HepG2 (cell line): ENCODE results near the gene LRRC25. TPM values are rescaled to one million over a fixed set of nuclear protein-coding genes. Genes with fewer than 3 reads are reported as not detected.

Experiments
- ARNT ChIP-seq: fragments of 450-650 bp; IDR thresholded peaks from 2 replicates; pipeline ENCODE4 v1.6.1; 2017
- ASH2L ChIP-seq: fragments of 300-600, 200-600 bp; sonication (generic); IDR thresholded peaks from 2 replicates; pipeline ENCODE4 v1.7.0; 2017; ENCODE audit warnings: low read depth, mild to moderate bottlenecking, moderate library complexity, mixed read lengths, low read length; ENCODE audit not compliant: insufficient read length
- CCDC6 ChIP-seq: sonication (generic); formaldehyde crosslinking; IDR thresholded peaks from 2 replicates; pipeline ENCODE4 v1.8.1; 2022; ENCODE audit warnings: mild to moderate bottlenecking, missing genetic modification reagents, moderate library complexity
- CHD4 ChIP-seq: fragments of 200-600 bp; sonication (generic); IDR thresholded peaks from 2 replicates; pipeline ENCODE4 v1.7.0; 2017; ENCODE audit warnings: mild to moderate bottlenecking, low read length, borderline replicate concordance
- GATAD1 ChIP-seq: IDR thresholded peaks from 2 replicates; pipeline ENCODE4 v1.6.1; 2016; ENCODE audit warnings: missing genetic modification reagents, missing compliant biosample characterization
- HNRNPK ChIP-seq: fragments of 200-400 bp; formaldehyde crosslinking; IDR thresholded peaks from 2 replicates; pipeline ENCODE4 v1.6.1; 2018; ENCODE audit warnings: low read length, low read depth, moderate library complexity, mild to moderate bottlenecking; ENCODE audit not compliant: poor library complexity, severe bottlenecking
- HOXD1 ChIP-seq: sonication (generic); formaldehyde crosslinking; IDR thresholded peaks from 2 replicates; pipeline ENCODE4 v1.5.0; 2020; ENCODE audit warnings: missing genetic modification reagents
- PHF5A ChIP-seq: IDR thresholded peaks from one replicate; pipeline ENCODE4 v1.6.1; 2018; ENCODE audit warnings: low read depth, missing genetic modification reagents; ENCODE audit not compliant: unreplicated experiment
- RCOR2 ChIP-seq: IDR thresholded peaks from 2 replicates; pipeline ENCODE4 v1.6.1; 2016; ENCODE audit warnings: missing biosample characterization, missing genetic modification reagents
- SKIL ChIP-seq: sonication (generic); formaldehyde crosslinking; IDR thresholded peaks from 2 replicates; pipeline ENCODE4 v1.8.0; 2022; ENCODE audit warnings: missing genetic modification reagents, mild to moderate bottlenecking, moderate library complexity, borderline replicate concordance
- SP5 ChIP-seq: IDR thresholded peaks from 2 replicates; pipeline ENCODE4 v1.6.1; 2016; ENCODE audit warnings: low read depth, borderline replicate concordance
- ZMYM3 ChIP-seq: sonication (generic); formaldehyde crosslinking; IDR thresholded peaks from 2 replicates; pipeline ENCODE4 v1.5.1; 2020; ENCODE audit warnings: mild to moderate bottlenecking, missing genetic modification reagents
- ZMYM4 ChIP-seq: sonication (generic); formaldehyde crosslinking; IDR thresholded peaks from 2 replicates; pipeline ENCODE4 v1.8.1; 2023; ENCODE audit warnings: mild to moderate bottlenecking, missing genetic modification reagents
- ZNF274 ChIP-seq: sonication (generic); formaldehyde crosslinking; IDR thresholded peaks from 2 replicates; pipeline ENCODE4 v1.5.1; 2020; ENCODE audit warnings: mild to moderate bottlenecking, missing genetic modification reagents
- ZNF296 ChIP-seq: sonication (generic); formaldehyde crosslinking; conservative IDR thresholded peaks from 2 replicates; pipeline ENCODE4 v1.5.0; 2020; ENCODE audit warnings: mild to moderate bottlenecking, missing genetic modification reagents
- ZNF430 ChIP-seq: sonication (generic); formaldehyde crosslinking; IDR thresholded peaks from 2 replicates; pipeline ENCODE4 v1.9.0; 2021; ENCODE audit warnings: mild to moderate bottlenecking, missing genetic modification reagents
- ZNF547 ChIP-seq: sonication (generic); formaldehyde crosslinking; IDR thresholded peaks from 2 replicates; pipeline ENCODE4 v1.5.1; 2020; ENCODE audit warnings: mild to moderate bottlenecking, missing genetic modification reagents
- ZNF605 ChIP-seq: sonication (generic); formaldehyde crosslinking; IDR thresholded peaks from 2 replicates; pipeline ENCODE4 v1.8.0; 2022; ENCODE audit warnings: mild to moderate bottlenecking, missing genetic modification reagents
- ZNF607 ChIP-seq: sonication (generic); formaldehyde crosslinking; IDR thresholded peaks from 2 replicates; pipeline ENCODE4 v1.5.1; 2020; ENCODE audit warnings: missing genetic modification reagents, mild to moderate bottlenecking, borderline replicate concordance
- ZNF782 ChIP-seq: sonication (generic); formaldehyde crosslinking; IDR thresholded peaks from 2 replicates; pipeline ENCODE4 v1.4.0; 2020; ENCODE audit warnings: missing genetic modification reagents, mild to moderate bottlenecking, borderline replicate concordance
- ZNF83 ChIP-seq: sonication (generic); formaldehyde crosslinking; IDR thresholded peaks from 2 replicates; pipeline ENCODE4 v1.4.0; 2020; ENCODE audit warnings: missing genetic modification reagents, mild to moderate bottlenecking, borderline replicate concordance
- polyA plus RNA-seq, 8 experiments: library from polyadenylated mRNA; depleted of rRNA in 3 of 8; stranded (reverse) in 7 of 8; unstranded in 1 of 8; fragments of >200 nt; fragmentation: Illumina TruSeq in 4 of 8; extraction: Trizol in 4 of 8; gene quantifications; 2 replicates each; pipeline versions ENCODE4 v1.2.1 to v1.2.3, GENCODE V29; 2011 to 2016; ENCODE audit warnings: low read depth in 4 of 8, missing spikeins in 1 of 8, mixed read lengths in 1 of 8; ENCODE audit not compliant: insufficient read depth in 1 of 8
- total RNA-seq, 5 experiments: library from RNA; depleted of rRNA; stranded (reverse); fragments of >200 nt; fragmentation: Illumina TruSeq; extraction: Trizol; gene quantifications; 2 replicates each; pipeline ENCODE4 v1.2.3, GENCODE V29; 2016; ENCODE audit warnings: low read depth in 1 of 5
- TF ChIP-seq, protein P1 (sequence below): sonication (generic); formaldehyde crosslinking; IDR thresholded peaks from 2 replicates; pipeline ENCODE4 v1.4.0; 2020; ENCODE audit warnings: missing genetic modification reagents
- TF ChIP-seq, protein P2 (sequence below): IDR thresholded peaks from 2 replicates; pipeline ENCODE4 v1.6.1; 2012; ENCODE audit warnings: low read length, improper control_type of control experiment

LRRC25 gene
- total and polyA plus RNA-seq, 2 of the 13 experiments (the other 11 are each of a cell fraction or from before 2014, with no cell fraction given), result 0.13 to 0.53 TPM

GRCh38 chr19:18417250-18418028 lies 20.0 kb upstream of the LRRC25 start (continued):
- no peak for TF ChIP-seq SKIL
- TF ChIP-seq ZMYM4 (CRISPR knock-in tag), result peak; percentile 28; the same call in 1 of the 2 replicates
- peak; percentile 92; the same call in 1 of the 2 replicates for TF ChIP-seq ZNF607
- TF ChIP-seq PHF5A, result peak; percentile 26
- TF ChIP-seq ZNF83 (CRISPR knock-in tag), result 0 out of 2 replicates have a peak, but pooled peaks have one; percentile 42
- TF ChIP-seq, protein P1, sequence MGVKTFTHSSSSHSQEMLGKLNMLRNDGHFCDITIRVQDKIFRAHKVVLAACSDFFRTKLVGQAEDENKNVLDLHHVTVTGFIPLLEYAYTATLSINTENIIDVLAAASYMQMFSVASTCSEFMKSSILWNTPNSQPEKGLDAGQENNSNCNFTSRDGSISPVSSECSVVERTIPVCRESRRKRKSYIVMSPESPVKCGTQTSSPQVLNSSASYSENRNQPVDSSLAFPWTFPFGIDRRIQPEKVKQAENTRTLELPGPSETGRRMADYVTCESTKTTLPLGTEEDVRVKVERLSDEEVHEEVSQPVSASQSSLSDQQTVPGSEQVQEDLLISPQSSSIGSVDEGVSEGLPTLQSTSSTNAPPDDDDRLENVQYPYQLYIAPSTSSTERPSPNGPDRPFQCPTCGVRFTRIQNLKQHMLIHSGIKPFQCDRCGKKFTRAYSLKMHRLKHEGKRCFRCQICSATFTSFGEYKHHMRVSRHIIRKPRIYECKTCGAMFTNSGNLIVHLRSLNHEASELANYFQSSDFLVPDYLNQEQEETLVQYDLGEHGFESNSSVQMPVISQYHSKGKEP (CRISPR knock-in tag), result peak; percentile 24; the same call in 1 of the 2 replicates
- peak; percentile 83 for TF ChIP-seq SP5 (CRISPR knock-in tag)
- peak; percentile 54 for TF ChIP-seq HNRNPK
- TF ChIP-seq ZNF296 (CRISPR knock-in tag), result 0 out of 2 replicates have a peak, but pooled peaks have one; percentile 56
- TF ChIP-seq RCOR2 (CRISPR knock-in tag), result peak; percentile 80; the same call in 1 of the 2 replicates
- no peak for TF ChIP-seq ARNT
- TF ChIP-seq ZNF274 (CRISPR knock-in tag), result peak; percentile 80; the same call in 1 of the 2 replicates
- TF ChIP-seq GATAD1 (CRISPR knock-in tag), result peak; percentile 68
- 0 out of 2 replicates have a peak, but pooled peaks have one; percentile 33 for TF ChIP-seq ZNF782
- peak; percentile 53 for TF ChIP-seq ASH2L
- TF ChIP-seq, protein P2, sequence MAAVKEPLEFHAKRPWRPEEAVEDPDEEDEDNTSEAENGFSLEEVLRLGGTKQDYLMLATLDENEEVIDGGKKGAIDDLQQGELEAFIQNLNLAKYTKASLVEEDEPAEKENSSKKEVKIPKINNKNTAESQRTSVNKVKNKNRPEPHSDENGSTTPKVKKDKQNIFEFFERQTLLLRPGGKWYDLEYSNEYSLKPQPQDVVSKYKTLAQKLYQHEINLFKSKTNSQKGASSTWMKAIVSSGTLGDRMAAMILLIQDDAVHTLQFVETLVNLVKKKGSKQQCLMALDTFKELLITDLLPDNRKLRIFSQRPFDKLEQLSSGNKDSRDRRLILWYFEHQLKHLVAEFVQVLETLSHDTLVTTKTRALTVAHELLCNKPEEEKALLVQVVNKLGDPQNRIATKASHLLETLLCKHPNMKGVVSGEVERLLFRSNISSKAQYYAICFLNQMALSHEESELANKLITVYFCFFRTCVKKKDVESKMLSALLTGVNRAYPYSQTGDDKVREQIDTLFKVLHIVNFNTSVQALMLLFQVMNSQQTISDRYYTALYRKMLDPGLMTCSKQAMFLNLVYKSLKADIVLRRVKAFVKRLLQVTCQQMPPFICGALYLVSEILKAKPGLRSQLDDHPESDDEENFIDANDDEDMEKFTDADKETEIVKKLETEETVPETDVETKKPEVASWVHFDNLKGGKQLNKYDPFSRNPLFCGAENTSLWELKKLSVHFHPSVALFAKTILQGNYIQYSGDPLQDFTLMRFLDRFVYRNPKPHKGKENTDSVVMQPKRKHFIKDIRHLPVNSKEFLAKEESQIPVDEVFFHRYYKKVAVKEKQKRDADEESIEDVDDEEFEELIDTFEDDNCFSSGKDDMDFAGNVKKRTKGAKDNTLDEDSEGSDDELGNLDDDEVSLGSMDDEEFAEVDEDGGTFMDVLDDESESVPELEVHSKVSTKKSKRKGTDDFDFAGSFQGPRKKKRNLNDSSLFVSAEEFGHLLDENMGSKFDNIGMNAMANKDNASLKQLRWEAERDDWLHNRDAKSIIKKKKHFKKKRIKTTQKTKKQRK, result no peak
- TF ChIP-seq ZNF430 (CRISPR knock-in tag), result peak; percentile 80; the same call in 1 of the 2 replicates
- 0 out of 2 replicates have a peak, but pooled peaks have one; percentile 72 for TF ChIP-seq CCDC6
- peak; percentile 74 for TF ChIP-seq HOXD1
- TF ChIP-seq ZNF605 (CRISPR knock-in tag), result peak; percentile 36; the same call in 1 of the 2 replicates
- peak; percentile 68 for TF ChIP-seq ZNF547 (CRISPR knock-in tag)
- TF ChIP-seq CHD4, result peak; percentile 83; the same call in 1 of the 2 replicates
- peak; percentile 87 for TF ChIP-seq ZMYM3 (CRISPR knock-in tag)
